ENCODE results near the gene SCFD2.
"Not testable (repeated sequence)": the region's sequence is repeated elsewhere in the genome, so short reads cannot be mapped to it uniquely, and the experiment has no call there.

DNA sequence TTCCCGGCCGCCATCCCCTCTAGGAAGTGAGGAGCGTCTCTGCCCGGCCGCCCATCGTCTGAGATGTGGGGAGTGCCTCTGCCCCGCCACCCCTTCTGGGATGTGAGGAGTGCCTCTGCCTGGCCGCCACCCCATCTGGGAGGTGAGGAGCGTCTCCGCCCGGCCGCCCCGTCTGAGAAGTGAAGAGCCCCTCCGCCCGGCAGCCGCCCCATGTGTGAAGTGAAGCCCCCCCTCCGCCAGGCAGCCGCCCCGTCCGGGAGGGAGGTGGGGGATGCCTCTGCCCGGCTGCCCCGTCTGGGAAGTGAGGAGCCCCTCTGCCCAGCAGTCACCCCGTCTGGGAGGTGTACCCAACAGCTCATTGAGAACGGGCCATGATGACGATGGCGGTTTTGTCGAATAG, 373.3 kb downstream of the SCFD2 start:
- TF ChIP-seq, protein P1, sequence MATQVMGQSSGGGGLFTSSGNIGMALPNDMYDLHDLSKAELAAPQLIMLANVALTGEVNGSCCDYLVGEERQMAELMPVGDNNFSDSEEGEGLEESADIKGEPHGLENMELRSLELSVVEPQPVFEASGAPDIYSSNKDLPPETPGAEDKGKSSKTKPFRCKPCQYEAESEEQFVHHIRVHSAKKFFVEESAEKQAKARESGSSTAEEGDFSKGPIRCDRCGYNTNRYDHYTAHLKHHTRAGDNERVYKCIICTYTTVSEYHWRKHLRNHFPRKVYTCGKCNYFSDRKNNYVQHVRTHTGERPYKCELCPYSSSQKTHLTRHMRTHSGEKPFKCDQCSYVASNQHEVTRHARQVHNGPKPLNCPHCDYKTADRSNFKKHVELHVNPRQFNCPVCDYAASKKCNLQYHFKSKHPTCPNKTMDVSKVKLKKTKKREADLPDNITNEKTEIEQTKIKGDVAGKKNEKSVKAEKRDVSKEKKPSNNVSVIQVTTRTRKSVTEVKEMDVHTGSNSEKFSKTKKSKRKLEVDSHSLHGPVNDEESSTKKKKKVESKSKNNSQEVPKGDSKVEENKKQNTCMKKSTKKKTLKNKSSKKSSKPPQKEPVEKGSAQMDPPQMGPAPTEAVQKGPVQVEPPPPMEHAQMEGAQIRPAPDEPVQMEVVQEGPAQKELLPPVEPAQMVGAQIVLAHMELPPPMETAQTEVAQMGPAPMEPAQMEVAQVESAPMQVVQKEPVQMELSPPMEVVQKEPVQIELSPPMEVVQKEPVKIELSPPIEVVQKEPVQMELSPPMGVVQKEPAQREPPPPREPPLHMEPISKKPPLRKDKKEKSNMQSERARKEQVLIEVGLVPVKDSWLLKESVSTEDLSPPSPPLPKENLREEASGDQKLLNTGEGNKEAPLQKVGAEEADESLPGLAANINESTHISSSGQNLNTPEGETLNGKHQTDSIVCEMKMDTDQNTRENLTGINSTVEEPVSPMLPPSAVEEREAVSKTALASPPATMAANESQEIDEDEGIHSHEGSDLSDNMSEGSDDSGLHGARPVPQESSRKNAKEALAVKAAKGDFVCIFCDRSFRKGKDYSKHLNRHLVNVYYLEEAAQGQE (IDR thresholded peaks at IDR 0.05) = not testable (repeated sequence)
- TF ChIP-seq FOSL2 (IDR thresholded peaks at IDR 0.05); FOSL2 (CRISPR knock-in tag; IDR thresholded peaks at IDR 0.05); MAFK (IDR thresholded peaks at IDR 0.05; ENCODE audit: partially characterized antibody); HOXB13 (CRISPR knock-in tag; IDR thresholded peaks at IDR 0.05; ENCODE audit: low read depth); POLR2A (IDR thresholded peaks at IDR 0.05; ENCODE audit: low read length); JUNB (IDR thresholded peaks at IDR 0.05): not testable (repeated sequence)
- TF ChIP-seq, protein P2, sequence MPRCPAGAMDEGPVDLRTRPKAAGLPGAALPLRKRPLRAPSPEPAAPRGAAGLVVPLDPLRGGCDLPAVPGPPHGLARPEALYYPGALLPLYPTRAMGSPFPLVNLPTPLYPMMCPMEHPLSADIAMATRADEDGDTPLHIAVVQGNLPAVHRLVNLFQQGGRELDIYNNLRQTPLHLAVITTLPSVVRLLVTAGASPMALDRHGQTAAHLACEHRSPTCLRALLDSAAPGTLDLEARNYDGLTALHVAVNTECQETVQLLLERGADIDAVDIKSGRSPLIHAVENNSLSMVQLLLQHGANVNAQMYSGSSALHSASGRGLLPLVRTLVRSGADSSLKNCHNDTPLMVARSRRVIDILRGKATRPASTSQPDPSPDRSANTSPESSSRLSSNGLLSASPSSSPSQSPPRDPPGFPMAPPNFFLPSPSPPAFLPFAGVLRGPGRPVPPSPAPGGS (IDR thresholded peaks at IDR 0.05) = not testable (repeated sequence)
- TF ChIP-seq, protein P3, sequence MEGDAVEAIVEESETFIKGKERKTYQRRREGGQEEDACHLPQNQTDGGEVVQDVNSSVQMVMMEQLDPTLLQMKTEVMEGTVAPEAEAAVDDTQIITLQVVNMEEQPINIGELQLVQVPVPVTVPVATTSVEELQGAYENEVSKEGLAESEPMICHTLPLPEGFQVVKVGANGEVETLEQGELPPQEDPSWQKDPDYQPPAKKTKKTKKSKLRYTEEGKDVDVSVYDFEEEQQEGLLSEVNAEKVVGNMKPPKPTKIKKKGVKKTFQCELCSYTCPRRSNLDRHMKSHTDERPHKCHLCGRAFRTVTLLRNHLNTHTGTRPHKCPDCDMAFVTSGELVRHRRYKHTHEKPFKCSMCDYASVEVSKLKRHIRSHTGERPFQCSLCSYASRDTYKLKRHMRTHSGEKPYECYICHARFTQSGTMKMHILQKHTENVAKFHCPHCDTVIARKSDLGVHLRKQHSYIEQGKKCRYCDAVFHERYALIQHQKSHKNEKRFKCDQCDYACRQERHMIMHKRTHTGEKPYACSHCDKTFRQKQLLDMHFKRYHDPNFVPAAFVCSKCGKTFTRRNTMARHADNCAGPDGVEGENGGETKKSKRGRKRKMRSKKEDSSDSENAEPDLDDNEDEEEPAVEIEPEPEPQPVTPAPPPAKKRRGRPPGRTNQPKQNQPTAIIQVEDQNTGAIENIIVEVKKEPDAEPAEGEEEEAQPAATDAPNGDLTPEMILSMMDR (IDR thresholded peaks at IDR 0.05) = not testable (repeated sequence)
- TF ChIP-seq, protein P4, sequence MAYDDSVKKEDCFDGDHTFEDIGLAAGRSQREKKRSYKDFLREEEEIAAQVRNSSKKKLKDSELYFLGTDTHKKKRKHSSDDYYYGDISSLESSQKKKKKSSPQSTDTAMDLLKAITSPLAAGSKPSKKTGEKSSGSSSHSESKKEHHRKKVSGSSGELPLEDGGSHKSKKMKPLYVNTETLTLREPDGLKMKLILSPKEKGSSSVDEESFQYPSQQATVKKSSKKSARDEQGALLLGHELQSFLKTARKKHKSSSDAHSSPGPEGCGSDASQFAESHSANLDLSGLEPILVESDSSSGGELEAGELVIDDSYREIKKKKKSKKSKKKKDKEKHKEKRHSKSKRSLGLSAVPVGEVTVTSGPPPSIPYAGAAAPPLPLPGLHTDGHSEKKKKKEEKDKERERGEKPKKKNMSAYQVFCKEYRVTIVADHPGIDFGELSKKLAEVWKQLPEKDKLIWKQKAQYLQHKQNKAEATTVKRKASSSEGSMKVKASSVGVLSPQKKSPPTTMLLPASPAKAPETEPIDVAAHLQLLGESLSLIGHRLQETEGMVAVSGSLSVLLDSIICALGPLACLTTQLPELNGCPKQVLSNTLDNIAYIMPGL (CRISPR knock-in tag; IDR thresholded peaks at IDR 0.05; ENCODE audit: borderline replicate concordance) = not testable (repeated sequence)
